HAP-1 (cell line): Measurements from ENCODE around the gene C6orf58.

ENCODE experiments used
- DNase-seq, 2 experiments: peaks; one replicate each; pipeline ENCODE4 v3.0.0-alpha.2; 2016 to 2020; ENCODE audit warnings: low spot score in 2 of 2
- H3K27me3 ChIP-seq: fragments of 250-450 bp; sonication (Bioruptor Pico); 2 replicates; pipeline ENCODE4 v1.5.1; 2020; ENCODE audit warnings: low read depth, mild to moderate bottlenecking, moderate library complexity
- H3K36me3 ChIP-seq: fragments of 250-450 bp; sonication (Bioruptor Pico); replicated peaks from 2 replicates; pipeline ENCODE4 v1.5.1; 2020; ENCODE audit warnings: mild to moderate bottlenecking
- H3K4me1 ChIP-seq: fragments of 250-450 bp; sonication (Bioruptor Pico); 2 replicates; pipeline ENCODE4 v1.5.1; 2020; ENCODE audit warnings: mild to moderate bottlenecking
- H3K4me3 ChIP-seq: fragments of 250-450 bp; sonication (Bioruptor Pico); 2 replicates; pipeline ENCODE4 v1.5.1; 2020; ENCODE audit warnings: mild to moderate bottlenecking, moderate library complexity
- H3K9me3 ChIP-seq: fragments of 250-450 bp; sonication (Bioruptor Pico); 2 replicates; pipeline ENCODE4 v1.5.1; 2020; ENCODE audit warnings: mild to moderate bottlenecking, moderate library complexity
- in situ Hi-C: fragments of 300-500 bp; cut with MboI; formaldehyde crosslinking; loops from 3 replicates; pipeline ENCODE4 v1.14.3; 2020; ENCODE audit warnings: low sequenced_read_pairs, inconsistent platforms, mixed read lengths

The C6orf58 gene

DNA sequence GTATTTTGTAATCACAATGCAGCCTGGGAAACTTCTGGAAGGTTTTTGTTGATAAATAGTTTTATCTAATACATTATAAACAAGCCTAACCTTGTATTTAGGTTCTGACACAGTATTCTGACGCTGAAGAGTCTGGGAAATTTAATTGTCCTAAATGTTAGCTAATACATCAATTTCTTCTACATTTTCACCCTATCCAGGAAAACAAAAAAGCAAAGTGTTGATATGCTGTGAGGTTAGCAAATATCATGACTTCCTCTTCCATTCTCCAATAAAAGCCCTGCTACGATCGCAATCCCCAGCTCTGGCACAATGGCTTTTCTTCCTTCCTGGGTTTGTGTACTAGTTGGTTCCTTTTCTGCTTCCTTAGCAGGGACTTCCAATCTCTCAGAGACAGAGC is at the start of gene C6orf58:
TSS of gene C6orf58 (plus strand) at position 301 of the 400 bp plus-strand sequence. CDS start at position 313, 12 bp downstream.
- DNase-seq: no peak
- Histone ChIP-seq H3K9me3 (no peaks in the 10 kb centered on the region), H3K36me3 (no peaks in the 10 kb centered on the region), H3K4me1 (no peaks in the 10 kb centered on the region; the same call in 1 of the 2 replicates), H3K27me3 (no peaks in the 10 kb centered on the region), H3K4me3 (no peak within 1 kb of the TSS)
- in situ Hi-C loops: no loop called here

- Histone ChIP-seq H3K36me3 (no peaks in the 10 kb centered on the region), H3K4me3 (no peak overlapping the region), H3K4me1 (no peaks in the 10 kb centered on the region), H3K27me3 (peaks cover 4% of the 10 kb centered on the region), H3K9me3 (no peaks in the 10 kb centered on the region)
- in situ Hi-C loops: loop anchor here (25.0 kb wide), 1 partner anchor 221 kb away; no protein-coding TSS in a partner anchor
- DNase-seq: no peak
Measured at GRCh38 chr6:127533011-127533410, 44.0 kb upstream of the C6orf58 start.

- H3K27me3 ChIP-seq: peaks cover 4% of the 10 kb centered on the region
- no peak for DNase-seq
- in situ Hi-C loops: loop anchor here (25.0 kb wide), 1 partner anchor 221 kb away; no protein-coding TSS in a partner anchor
- no peak overlapping the region for H3K4me3 ChIP-seq
- no peaks in the 10 kb centered on the region for H3K9me3 ChIP-seq
- no peaks in the 10 kb centered on the region for H3K36me3 ChIP-seq
- no peaks in the 10 kb centered on the region for H3K4me1 ChIP-seq
Measured at GRCh38 chr6:127533736-127534135, 43.2 kb upstream of the C6orf58 start.

- Histone ChIP-seq H3K36me3 (no peaks in the 10 kb centered on the region), H3K9me3 (no peaks in the 10 kb centered on the region), H3K27me3 (peaks cover 4% of the 10 kb centered on the region), H3K4me3 (no peak overlapping the region), H3K4me1 (no peaks in the 10 kb centered on the region; the same call in 1 of the 2 replicates)
- DNase-seq: no peak
- in situ Hi-C loops: loop anchor here (5.0 to 25.0 kb wide), 2 partner anchors 77 to 227 kb away; no protein-coding TSS in a partner anchor
Measured at GRCh38 chr6:127538750-127539264, 38.2 kb upstream of the C6orf58 start.

DNA sequence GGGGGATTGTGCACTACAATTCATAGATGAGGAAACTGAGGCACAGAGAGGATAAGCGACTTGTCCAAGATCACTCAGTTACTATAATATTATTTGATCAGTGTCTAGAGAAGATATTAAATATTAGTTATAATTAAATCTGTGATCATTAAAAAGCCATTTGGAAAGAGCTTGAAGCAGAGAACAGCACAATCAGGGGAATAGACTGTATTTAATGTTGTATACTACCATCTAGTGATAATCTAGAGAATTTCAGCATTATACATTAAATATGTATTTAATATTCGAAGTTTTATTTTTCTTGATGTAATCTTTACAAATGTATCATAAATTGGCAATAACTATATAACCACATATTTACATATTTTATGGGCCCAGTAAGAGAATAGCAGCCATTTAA is 37.7 kb upstream of the C6orf58 start:
- no peaks in the 10 kb centered on the region for H3K9me3 ChIP-seq
- H3K27me3 ChIP-seq: peaks cover 4% of the 10 kb centered on the region
- DNase-seq: peak in 1 of 2 experiments; percentile 14
- H3K4me1 ChIP-seq: no peaks in the 10 kb centered on the region; the same call in 1 of the 2 replicates
- no peak overlapping the region for H3K4me3 ChIP-seq
- in situ Hi-C loops: loop anchor here (5.0 to 25.0 kb wide), 2 partner anchors 77 to 227 kb away; no protein-coding TSS in a partner anchor
- no peaks in the 10 kb centered on the region for H3K36me3 ChIP-seq

DNA sequence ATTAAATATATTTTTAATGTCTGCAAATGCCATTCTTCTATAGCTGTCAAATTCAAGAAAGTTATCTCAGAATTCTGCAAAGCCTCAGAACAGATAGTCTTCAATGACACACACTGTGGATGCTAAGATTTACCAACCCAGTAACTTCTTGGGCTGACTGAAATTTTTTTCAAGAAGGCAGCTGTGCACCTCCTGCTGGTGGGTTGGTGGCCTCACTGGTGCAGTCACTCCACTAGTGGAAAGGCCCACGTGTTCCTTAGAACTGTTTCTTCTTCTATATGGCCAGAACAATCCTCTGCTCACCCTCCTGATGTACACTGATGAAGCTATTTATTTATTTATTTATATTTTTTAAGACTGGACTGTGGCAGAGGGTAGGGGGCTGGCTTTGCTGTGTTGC is 29.8 kb upstream of the C6orf58 start:
- H3K27me3 ChIP-seq: no peaks in the 10 kb centered on the region
- peak in 1 of 2 experiments; percentile 29 for DNase-seq
- in situ Hi-C loops: loop anchor here (25.0 kb wide), 1 partner anchor 235 kb away; no protein-coding TSS in a partner anchor

GRCh38 chr6:127547904-127548649 is 28.9 kb upstream of the C6orf58 start:
- peaks cover 2% of the 10 kb centered on the region; the same call in 1 of the 2 replicates for H3K4me1 ChIP-seq
- H3K27me3 ChIP-seq: no peaks in the 10 kb centered on the region
- DNase-seq: peak in 1 of 2 experiments; percentile 8
- H3K9me3 ChIP-seq: no peaks in the 10 kb centered on the region
- no peaks in the 10 kb centered on the region for H3K36me3 ChIP-seq
- H3K4me3 ChIP-seq: no peak overlapping the region
- in situ Hi-C loops: loop anchor here (25.0 kb wide), 1 partner anchor 236 kb away; no protein-coding TSS in a partner anchor

More for the DNA sequence above, 29.8 kb upstream of the C6orf58 start:
- no peak overlapping the region for H3K4me3 ChIP-seq
- H3K9me3 ChIP-seq: no peaks in the 10 kb centered on the region
- H3K36me3 ChIP-seq: no peaks in the 10 kb centered on the region
- peaks cover 2% of the 10 kb centered on the region; the same call in 1 of the 2 replicates for H3K4me1 ChIP-seq

- no peak overlapping the region for H3K4me3 ChIP-seq
- in situ Hi-C loops: no loop called here
- peaks cover 2% of the 10 kb centered on the region; the same call in 1 of the 2 replicates for H3K4me1 ChIP-seq
- H3K36me3 ChIP-seq: no peaks in the 10 kb centered on the region
- no peaks in the 10 kb centered on the region for H3K27me3 ChIP-seq
- DNase-seq: no peak
- H3K9me3 ChIP-seq: no peaks in the 10 kb centered on the region
Measured at GRCh38 chr6:127550403-127550802, 26.6 kb upstream of the C6orf58 start.

GRCh38 chr6:127554435-127555006 is 22.5 kb upstream of the C6orf58 start:
- H3K4me3 ChIP-seq: no peak overlapping the region
- peak; percentile 25 to 49 for DNase-seq
- H3K27me3 ChIP-seq: no peaks in the 10 kb centered on the region
- H3K9me3 ChIP-seq: no peaks in the 10 kb centered on the region
- H3K4me1 ChIP-seq: no peaks in the 10 kb centered on the region
- H3K36me3 ChIP-seq: no peaks in the 10 kb centered on the region
- in situ Hi-C loops: no loop called here

DNA sequence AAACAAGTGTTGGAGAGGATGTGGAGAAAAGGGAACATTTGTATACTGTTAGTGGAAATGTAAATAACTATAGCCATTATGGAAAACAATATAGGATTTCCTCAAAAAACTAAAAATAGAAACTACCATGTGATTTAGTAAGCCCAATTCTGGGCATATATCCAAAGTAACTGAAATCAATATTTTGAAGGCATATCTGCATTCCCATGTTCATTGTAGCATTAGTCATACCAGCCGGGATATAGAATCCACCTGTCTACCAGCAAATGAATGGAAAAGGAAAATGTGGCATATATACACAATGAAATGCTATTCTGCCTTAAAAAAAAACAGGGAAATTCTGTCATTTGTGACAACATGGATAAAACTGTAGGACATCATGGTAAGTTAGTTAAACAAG is 15.3 kb upstream of the C6orf58 start:
- no peak for DNase-seq
- Histone ChIP-seq H3K4me1 (no peaks in the 10 kb centered on the region), H3K4me3 (no peak overlapping the region), H3K9me3 (no peaks in the 10 kb centered on the region), H3K36me3 (no peaks in the 10 kb centered on the region), H3K27me3 (no peaks in the 10 kb centered on the region)
- in situ Hi-C loops: no loop called here

DNA sequence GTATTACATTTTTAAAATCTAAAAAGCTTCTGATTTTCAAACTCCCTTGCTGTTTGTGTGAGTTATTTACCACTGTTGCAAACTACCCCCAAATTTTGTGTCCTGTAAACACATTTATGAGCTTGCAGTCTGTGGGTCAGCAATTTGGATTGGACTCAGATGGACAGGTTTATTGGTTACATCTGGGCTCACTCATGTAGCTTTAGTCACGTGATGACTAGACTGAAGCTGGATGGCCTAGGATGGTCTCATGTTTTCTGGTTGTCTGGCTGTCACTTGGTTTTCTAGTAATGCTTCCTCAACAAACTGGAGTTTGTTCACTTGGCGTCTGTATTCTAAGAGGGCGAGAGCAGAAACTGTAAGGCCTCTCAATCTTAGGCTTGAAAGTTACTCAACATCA is 12.2 kb upstream of the C6orf58 start:
- DNase-seq: no peak
- H3K27me3 ChIP-seq: no peaks in the 10 kb centered on the region
- no peaks in the 10 kb centered on the region for H3K36me3 ChIP-seq
- H3K4me3 ChIP-seq: no peak overlapping the region
- H3K9me3 ChIP-seq: no peaks in the 10 kb centered on the region
- no peaks in the 10 kb centered on the region for H3K4me1 ChIP-seq
- in situ Hi-C loops: no loop called here

- H3K9me3 ChIP-seq: no peaks in the 10 kb centered on the region
- no peaks in the 10 kb centered on the region for H3K36me3 ChIP-seq
- H3K27me3 ChIP-seq: no peaks in the 10 kb centered on the region
- DNase-seq: no peak
- in situ Hi-C loops: no loop called here
- no peaks in the 10 kb centered on the region for H3K4me1 ChIP-seq
- H3K4me3 ChIP-seq: no peak overlapping the region
Measured at GRCh38 chr6:127566119-127566518, 10.9 kb upstream of the C6orf58 start.

DNA sequence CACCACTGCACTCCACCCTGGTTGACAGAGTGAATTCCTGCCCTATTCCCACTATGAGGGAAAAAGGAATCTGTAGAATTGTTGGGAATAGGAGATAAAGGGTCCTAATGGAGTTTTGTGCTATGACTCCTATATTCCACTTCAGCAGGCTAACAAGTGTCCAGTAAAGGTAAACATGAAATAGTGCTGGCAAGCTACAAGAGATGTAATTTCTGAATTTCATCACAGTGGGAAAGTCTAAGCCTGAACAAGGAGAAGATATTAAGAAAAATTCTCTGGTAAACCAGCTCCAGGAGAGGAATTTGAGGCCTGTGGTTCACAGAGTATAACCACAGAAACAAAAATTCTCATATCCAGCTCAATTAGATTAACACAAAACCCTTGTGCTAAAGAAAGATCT is 10.3 kb upstream of the C6orf58 start:
- H3K27me3 ChIP-seq: no peaks in the 10 kb centered on the region
- no peak for DNase-seq
- in situ Hi-C loops: no loop called here
- H3K9me3 ChIP-seq: no peaks in the 10 kb centered on the region
- H3K4me3 ChIP-seq: no peak overlapping the region
- no peaks in the 10 kb centered on the region for H3K36me3 ChIP-seq
- H3K4me1 ChIP-seq: no peaks in the 10 kb centered on the region

- H3K4me1 ChIP-seq: no peaks in the 10 kb centered on the region
- H3K9me3 ChIP-seq: no peaks in the 10 kb centered on the region
- H3K4me3 ChIP-seq: no peak overlapping the region
- no peaks in the 10 kb centered on the region for H3K36me3 ChIP-seq
- no peaks in the 10 kb centered on the region for H3K27me3 ChIP-seq
- DNase-seq: no peak
- in situ Hi-C loops: no loop called here
Measured at GRCh38 chr6:127567476-127567875, 9.5 kb upstream of the C6orf58 start.
